Brain pericyte (primary cell): ENCODE measurements around the gene VCPKMT.
A peak's percentile ranks its signal among the peaks of the same experiment; 100 is the strongest.

Experiments
- DNase-seq: peaks from one replicate; pipeline ENCODE4 v3.0.0-alpha.2; 2012; ENCODE audit warnings: low read depth, low spot score

VCPKMT gene

GRCh38 chr14:50116181-50116956 lies at the start of gene VCPKMT:
TSS of gene VCPKMT (minus strand) at chr14:50116572. CDS start at chr14:50116552, 20 bp downstream.
- peak; percentile 69 for DNase-seq

DNA sequence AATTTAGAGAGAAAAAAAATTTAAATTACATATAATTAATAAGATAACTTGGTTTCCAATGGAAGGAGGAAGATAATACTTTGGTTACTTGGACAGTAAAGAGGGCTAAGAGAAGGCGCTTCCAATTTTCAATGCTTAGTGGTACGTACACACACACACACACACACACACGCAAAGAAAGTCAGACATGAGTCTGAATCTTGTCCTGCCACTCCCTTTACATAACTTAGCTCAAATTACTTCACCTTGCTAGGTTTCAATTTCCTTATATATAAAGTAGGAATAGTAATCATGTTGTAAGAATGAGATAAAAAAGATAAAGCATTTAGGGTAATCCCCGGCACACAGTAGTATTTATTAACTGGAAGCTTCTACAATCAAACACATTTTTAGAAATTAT lies 39.7 kb upstream of the VCPKMT start:
- DNase-seq: no peak

- DNase-seq: no peak
These were observed 32.4 kb upstream of the VCPKMT start for GRCh38 chr14:50148799-50149198.

- DNase-seq: no peak
These were observed 22.8 kb upstream of the VCPKMT start for GRCh38 chr14:50139192-50139591.

- no peak for DNase-seq
These were observed 11.4 kb upstream of the VCPKMT start for GRCh38 chr14:50127802-50128201.

GRCh38 chr14:50123062-50123461 lies 6.7 kb upstream of the VCPKMT start:
- no peak for DNase-seq

DNA sequence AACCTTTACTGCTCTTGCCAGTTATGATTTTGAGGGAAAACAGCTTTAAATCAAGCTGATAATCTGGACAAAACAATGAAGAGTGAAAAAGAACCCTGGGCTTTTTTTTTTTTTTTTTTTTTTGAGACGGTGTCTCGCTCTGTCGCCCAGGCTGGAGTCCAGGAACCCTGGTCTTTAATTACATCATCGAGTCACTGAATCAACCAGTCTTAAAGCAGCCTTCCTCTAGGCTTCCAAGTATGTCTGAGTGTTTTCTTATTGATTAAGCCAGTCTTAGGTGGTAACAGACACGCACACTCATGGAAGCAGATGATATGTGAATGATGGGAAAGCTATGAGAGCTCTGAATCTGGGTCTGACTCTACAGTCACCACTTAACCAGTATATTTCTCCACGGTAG lies 5.9 kb upstream of the VCPKMT start:
- no peak for DNase-seq

- no peak for DNase-seq
These were observed 5.1 kb upstream of the VCPKMT start for GRCh38 chr14:50121486-50121885.

GRCh38 chr14:50117456-50117855 lies 1.1 kb upstream of the VCPKMT start:
- no peak for DNase-seq

DNA sequence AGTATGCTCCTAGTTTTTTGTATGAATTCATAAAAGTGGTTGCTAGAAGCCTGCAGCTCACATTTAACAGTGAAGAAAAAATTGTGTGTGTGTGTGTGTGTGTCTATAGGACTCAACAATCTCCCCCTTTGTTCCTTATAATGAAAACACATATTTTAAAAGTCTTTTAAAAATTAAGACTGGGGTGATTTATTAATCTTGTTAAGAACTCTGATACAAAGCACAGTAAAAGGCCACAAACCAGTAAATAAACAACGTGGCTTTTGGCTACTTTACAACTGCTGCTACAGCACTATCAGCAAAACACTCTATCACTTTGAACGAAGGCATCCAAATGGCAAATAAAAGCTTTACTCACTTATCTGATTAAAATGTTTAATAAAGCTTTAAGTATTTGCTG lies 594 bp upstream of the VCPKMT start:
- DNase-seq: no peak

GRCh38 chr14:50113381-50114035 lies 2.9 kb downstream of the VCPKMT start:
- no peak for DNase-seq

GRCh38 chr14:50110323-50111037 lies 5.9 kb downstream of the VCPKMT start:
- DNase-seq: no peak

GRCh38 chr14:50109342-50109741 lies 7.0 kb downstream of the VCPKMT start:
- DNase-seq: no peak

GRCh38 chr14:50107850-50108249 lies 8.5 kb downstream of the VCPKMT start:
- DNase-seq: no peak

- no peak for DNase-seq
These were observed 10.2 kb downstream of the VCPKMT start for GRCh38 chr14:50106178-50106577.

GRCh38 chr14:50103558-50103957 lies 12.8 kb downstream of the VCPKMT start:
- DNase-seq: no peak

DNA sequence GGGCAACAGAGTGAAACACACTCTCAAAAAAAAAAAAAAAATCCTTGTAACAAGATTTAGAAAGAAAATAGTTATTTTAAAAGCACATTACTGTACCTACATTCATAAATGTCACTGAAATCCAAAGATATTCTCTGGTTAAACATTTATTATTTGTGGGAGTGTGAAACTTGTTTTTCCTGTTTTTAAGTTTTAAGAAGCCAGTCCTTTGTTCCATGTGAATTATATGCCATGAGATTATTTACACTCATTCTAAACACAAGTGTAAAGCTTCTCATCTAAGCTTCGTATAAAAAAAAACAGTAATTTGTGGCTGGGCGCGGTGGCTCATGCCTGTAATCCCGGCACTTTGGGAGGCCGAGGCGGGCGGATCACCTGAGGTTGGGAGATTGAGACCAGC lies 15.0 kb downstream of the VCPKMT start:
- DNase-seq: no peak

GRCh38 chr14:50100805-50101204 lies 15.6 kb downstream of the VCPKMT start:
- DNase-seq: no peak

DNA sequence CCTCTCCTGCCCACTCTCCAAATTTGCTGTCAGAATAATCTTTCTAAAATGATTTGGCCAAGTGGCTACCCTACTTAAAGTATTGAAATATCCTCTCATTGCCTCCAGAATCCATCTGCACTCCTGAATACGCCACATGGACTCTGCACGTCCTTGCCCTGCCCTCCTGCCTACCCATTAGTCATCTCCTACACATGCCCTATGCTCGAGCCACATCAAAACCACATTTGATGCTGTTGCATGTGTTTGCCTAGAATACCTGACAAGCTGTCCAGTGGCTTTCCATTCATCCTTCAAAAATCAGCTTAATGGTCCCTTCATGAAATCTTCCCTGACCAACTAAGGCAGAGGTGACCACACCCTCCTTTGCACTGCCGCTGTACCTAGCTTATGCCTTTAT lies 17.0 kb downstream of the VCPKMT start:
- DNase-seq: no peak

GRCh38 chr14:50095895-50096294 lies 20.5 kb downstream of the VCPKMT start:
- DNase-seq: no peak

GRCh38 chr14:50094056-50094755 lies 22.2 kb downstream of the VCPKMT start:
- DNase-seq: no peak

GRCh38 chr14:50093496-50093895 lies 22.9 kb downstream of the VCPKMT start:
- DNase-seq: no peak
